Dedifferentiated amniotic fluid mesenchymal stem cell (primary cell): ENCODE results near the gene CHCHD3.

Source experiments
- DNase-seq: peaks from one replicate; pipeline ENCODE4 v3.0.0-alpha.2; 2016; ENCODE audit errors: extremely low spot score

CHCHD3 gene

DNA sequence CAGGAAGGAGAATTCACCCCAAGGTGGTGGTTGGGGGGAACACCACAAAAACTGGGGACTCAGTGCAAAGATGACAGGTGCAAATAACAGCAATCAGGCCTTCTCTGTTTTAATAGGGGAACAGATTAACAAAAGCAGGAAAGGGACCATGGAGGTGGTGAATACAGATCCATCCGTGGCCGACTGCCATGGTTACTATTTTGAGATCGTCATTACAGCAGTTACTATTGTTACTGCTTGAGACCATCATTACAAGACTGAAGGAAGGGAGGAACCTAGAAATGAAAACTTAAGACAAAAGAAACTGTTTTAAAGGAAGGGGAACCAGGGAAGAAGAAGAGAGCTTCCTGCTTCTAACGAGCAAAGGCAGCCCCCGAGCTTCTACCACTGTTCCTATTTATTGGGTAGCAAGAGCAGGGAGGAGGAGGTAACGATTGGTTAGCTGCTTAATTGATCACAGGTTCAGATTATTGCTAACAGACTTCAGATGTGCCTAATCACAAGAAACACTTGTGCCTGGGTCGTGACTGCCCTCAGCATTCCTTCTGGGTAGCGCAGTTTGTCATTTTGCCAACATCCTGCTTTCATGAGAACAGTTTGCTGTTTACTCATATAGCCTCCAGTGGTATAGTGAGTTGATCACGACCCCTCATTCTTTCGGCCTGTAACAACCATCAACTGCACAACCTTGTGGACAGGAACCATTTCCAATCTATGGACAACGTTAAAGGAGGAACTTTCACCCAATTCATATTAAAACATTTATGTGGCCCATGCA lies 216.3 kb downstream of the CHCHD3 start:
- peak; percentile 79 for DNase-seq

DNA sequence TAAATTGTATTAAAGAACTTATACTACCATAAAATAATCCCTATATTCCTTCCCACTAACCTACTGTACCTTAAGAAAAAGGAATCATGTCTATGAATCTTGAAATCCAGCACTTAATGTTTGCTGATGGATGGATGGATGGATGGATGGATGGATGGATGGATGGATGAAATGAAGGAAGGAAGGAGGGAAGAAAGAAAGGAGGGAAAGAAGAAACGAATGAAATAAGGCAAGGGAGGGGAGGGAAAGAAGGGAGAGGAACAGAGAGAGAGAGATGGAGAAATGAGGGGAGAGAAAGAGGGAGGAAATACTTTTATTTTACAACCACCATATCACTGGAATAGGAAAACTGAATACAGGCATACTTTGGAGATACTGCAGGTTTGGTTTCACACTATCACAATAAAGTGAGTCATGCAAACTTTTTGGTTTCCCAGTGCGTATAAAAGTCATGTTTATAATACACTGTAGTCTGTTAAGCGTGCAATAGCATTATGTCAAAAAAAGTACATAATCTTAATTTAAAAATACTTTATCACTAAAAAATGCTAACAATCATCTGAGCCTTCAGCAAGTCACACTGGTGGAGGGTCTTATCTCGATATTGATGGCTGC lies 219.8 kb downstream of the CHCHD3 start:
- DNase-seq = no peak

DNA sequence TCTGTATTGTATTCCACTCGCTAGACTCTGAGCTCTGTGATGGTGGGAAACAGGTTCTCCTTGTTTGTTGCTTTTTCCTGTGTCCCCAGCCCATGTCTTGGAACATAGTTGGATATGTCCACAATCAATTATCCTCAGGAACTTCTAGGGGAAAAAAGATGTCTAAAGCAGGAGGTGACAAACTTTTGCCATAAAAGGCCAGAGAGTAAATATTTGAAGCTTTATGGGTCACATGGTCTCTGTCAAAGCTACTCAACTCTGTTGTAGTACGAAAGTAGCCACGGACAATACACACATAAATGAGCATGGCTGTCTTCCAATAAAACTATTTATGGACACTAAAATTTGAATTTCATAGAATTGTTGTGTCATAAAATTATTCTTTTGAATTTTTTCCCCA lies 220.5 kb downstream of the CHCHD3 start:
- no peak for DNase-seq

DNA sequence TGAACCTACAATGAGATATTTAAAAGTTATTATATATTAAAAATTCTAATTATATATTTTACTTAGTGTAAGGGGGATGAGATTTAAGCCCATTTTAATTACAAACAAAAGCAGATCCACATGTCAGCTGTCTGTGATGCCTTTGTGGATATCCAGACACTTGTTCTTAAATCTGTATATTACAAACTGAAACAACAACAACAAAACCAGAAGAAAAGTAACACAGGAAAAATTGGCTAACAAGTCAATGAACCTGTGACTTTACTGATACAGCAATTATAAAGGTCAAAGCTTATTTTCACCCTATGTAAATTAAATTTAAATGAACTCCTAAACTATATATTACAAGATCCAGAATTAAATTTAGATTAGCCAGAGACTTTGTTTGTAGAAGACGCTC lies 222.7 kb downstream of the CHCHD3 start:
- no peak for DNase-seq

DNA sequence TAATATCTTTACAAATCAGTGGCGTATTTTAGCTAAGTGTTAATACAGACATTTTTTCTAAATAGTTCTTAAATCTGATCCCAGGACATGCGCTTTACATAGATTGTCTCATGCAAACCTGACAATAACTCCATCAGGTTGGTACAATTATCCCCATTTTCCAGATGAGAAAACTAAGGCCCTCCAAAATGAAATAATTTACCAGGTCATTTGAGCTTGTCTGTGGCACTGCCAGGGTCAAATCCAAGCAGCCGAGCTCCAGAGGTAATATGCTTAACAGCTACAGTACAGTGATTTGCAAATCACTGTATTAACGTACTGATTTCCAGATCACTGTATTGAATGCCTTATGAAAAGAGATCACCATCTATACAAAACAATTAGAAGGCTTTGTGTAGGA lies 223.1 kb downstream of the CHCHD3 start:
- no peak for DNase-seq

DNA sequence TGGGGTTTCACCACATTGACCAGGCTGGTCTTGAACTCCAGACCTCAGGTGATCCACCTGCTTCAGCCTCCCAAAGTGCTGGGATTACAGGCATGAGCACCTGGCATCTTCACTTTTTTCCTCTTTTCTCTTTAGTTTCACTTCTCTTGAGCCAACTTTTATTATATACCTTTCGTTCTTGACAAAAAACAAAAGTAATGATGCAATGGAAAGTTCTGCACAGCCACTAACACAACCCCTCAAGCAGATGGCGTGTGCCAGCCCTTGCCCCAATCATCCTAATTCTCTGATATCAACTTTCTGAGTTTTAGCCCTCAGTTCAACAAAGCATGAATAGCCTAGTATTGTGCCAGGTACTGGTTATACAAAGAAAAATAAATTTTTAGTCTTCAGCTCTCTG lies 223.6 kb downstream of the CHCHD3 start:
- no peak for DNase-seq

DNA sequence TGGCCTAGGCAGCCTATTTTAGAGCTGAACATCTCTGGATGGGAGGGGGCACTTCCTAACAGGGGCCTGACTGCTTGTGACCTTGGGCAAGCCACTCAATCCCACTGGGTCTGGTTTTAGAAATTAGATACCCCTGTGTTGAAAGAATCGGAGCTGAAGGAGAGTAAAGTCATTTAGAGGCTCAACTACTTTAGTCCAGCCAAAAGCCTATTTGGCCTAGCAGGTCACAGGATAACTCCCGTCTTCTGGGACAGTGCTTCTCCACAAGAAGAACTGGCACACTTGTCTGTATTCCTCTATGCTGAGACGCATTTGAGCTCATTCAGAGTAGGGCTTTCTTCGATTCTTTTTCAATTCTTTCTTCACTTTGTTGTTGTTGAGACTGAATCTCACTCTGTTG lies 224.2 kb downstream of the CHCHD3 start:
- DNase-seq = no peak

DNA sequence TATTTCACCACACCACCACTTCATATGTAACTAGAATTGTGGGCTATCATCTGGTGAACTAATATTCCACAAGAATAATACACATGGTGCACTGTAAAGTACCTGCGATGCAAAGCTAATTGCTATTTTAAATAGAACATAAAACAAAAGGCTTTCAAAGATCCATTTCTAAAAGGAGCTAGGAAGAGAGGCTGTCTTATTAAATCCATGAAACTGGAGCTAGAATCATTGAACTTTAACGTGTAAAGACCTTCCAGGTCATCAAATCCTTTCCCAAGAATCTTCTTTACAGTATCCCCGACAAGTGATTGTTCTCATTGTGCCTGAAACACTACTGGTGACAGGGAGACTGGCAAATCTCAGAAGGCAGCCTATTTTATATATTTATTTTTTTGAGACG lies 224.9 kb downstream of the CHCHD3 start:
- no peak for DNase-seq

DNA sequence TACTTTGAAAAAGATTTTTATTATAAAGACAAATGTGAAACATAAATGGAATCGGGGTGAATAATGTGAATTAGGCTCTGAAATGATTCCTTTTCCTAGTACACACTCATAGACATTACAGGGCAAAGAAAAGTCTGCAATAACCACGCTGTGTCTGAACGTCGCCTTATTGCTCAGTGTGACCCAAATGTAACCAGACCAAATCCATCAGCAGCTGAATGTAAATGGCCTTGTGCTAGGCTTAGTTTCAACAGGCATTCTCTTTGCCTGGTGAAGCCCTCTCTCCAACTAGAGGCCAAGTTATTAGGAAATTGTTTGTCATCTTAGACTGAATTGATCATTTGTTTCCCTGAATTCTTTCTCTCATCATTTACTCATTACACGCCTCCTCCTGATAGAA lies 225.5 kb downstream of the CHCHD3 start:
- DNase-seq = no peak

DNA sequence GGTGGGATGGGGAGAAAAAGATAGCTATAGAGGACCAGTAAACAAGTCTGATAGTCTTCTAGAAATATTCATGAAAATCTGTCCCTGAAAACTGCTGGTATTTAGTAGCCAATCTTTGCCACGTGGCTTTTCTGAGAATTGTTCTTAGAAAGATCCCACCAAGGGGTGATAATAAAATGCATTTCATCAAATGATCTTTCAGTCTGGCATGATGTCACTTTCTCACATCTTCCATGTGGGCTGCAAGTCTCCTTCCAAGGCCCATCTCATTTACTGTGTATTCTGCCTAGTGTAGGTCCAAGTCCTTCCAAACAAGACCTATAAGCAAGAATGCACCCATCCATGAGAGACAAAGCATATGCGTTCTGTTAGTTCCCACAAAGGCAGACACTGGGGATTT lies 226.0 kb downstream of the CHCHD3 start:
- DNase-seq = no peak

DNA sequence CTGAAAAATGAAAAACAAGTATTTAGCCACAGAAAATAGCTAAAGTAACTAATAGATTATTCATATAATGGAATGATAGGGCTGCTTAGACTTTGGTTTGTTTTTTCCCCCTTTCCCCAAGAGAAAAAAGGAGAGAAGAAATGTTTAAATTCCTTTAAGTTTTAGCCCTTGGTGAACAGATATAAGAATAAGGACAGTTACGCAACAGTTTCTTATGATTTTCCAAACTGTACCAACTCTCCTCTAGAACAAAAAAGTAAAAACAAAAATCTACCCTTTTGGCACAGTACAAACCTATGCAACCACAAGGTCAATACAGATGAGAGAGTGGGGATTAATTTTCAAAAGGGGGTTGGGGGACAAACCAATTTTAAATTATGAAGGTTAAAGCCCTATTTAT lies 227.7 kb downstream of the CHCHD3 start:
- DNase-seq = no peak

DNA sequence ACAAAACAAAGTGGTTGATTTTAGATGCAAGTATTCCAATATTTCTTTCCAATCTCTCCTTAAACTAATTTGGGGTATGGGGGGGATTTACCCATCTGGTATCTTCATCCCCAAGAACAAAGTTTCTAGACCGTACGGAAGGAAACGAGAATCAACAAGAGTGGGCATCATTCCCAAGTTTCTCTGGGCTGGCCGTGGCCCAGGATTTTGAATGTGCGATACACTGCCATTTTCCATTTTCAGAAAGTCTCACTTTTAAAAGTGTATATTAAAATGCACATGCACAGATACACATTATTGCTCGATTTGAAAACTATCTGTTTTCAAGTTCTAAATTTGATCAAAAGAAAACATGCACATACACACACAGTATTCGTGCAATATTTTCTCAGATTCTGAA lies 234.5 kb downstream of the CHCHD3 start:
- no peak for DNase-seq

DNA sequence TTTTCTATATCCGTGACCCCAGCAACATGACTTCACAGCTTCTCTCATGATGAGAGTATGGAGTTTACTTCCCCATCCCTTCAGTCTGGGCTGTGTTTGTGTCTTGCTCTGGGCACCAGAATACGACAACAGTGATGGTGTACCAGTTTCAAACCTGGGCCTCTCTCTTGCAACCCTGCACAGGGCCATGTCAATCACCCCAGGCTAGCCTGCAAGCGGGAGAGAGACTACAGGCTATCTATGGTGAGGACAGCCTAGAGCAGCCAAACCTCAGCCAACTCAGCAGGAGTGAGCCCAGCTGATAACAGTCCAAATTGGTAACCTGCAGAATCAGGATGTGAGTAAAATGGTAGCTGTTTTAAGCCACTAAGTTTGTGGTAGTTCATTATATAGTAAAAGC lies 235.8 kb downstream of the CHCHD3 start:
- no peak for DNase-seq

DNA sequence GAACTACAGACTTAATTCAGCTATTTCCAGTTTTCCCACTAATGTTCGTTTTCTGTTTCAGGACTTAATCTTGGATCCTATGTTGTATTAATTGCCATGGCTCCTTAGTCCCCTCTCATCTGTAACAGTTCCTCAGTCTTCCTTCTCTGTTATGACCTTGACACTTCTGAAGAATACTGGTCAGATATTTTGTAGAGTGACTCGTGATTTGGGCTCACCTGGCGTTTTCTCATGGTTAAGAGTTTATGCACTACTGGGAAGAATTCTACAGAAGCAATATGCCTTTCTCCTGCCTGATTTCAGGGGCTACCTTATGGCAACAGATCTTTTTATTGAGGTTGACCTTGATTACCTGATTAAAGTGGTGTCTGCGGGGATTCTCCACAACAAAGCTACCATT lies 239.4 kb downstream of the CHCHD3 start:
- no peak for DNase-seq

DNA sequence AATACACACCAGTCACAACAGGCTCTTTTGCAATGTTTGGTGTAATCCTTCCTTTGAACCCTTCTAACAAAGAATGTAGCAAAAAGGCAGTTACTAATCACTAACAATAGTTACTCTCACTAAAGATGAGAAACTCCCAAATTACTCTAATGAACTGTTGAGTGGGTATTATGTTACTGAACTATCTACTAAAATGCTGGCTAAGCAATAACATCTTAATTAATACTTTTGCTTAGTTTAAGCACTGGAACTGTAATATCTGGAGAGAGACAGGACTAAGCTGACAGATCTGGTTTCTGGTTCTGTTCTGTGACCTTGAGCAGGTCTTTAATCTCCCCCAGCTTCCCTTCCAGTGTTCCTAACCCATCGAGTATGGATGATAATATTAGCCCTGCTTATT lies 241.7 kb downstream of the CHCHD3 start:
- DNase-seq = no peak

DNA sequence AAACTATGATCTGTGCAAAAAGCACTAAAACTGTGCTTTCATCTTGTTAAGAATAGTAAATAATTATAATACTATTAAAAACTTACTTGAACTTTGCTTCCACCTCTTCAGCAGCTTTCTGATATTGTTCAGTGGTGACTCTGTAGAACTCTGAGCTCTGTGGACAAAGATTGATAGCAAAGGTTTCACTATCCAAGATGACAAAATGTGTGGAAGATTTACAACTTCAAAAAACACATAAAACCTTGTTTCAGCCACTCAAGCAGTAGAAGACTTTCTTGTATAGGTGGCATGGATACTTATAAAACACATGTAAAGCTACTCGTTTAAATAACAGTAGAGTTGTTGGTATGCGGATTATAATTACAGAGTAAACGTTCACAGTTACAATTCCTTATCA lies 243.6 kb downstream of the CHCHD3 start:
- DNase-seq = no peak

DNA sequence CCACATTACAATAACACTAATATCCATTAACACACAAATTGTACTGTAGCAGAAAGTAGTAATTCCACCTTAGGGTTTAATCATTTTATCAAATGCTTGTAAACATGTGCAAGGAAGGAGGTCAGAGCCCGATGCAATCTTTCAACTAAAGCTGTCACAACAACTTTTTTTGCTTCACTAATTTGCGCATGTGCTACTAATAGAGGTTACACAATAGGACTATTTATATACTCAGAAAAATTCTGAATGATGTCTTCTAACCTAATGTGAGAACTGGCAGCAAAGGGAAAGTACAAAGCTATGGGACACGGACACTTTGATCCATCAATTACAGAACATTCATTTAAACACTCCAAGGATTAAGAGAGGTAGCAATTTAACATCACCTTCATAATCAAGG lies 244.4 kb downstream of the CHCHD3 start:
- DNase-seq = no peak

DNA sequence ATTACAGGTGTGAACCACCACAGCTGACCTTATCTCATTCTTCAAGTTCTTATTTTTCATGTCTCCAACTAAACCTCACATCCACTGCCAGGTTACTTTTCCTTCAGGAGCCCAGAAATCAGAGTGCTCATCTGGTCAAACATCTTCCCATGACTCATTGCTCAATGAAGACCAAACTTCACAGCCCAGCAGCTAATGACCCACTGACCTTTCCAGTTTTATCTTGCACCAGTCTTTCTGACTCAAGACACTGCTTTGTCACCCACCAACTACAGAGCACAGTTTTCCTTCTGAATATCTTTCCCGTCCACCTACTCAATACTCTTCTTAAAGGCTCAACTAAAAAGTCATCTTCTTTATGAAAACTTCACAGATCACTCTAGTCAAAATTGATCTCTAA lies 245.1 kb downstream of the CHCHD3 start:
- no peak for DNase-seq

DNA sequence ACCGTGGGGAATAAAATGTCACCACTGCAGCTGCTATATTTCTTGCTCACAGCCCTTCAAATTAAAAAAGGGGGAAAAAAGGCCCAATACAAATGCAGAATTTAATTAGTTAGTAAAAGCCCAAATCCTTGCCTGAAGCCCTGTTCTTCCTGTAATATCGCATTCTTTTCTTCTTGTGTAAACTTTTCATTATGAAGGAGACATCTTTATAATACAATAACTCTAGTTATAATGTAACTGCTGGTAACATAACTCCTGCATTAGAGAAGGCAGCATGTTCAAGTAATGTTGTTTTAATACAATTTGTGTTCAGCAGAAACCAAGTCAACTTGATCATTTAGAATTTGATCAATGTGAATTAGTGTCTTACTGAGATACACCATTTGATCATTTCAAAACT lies 250.9 kb downstream of the CHCHD3 start:
- no peak for DNase-seq

DNA sequence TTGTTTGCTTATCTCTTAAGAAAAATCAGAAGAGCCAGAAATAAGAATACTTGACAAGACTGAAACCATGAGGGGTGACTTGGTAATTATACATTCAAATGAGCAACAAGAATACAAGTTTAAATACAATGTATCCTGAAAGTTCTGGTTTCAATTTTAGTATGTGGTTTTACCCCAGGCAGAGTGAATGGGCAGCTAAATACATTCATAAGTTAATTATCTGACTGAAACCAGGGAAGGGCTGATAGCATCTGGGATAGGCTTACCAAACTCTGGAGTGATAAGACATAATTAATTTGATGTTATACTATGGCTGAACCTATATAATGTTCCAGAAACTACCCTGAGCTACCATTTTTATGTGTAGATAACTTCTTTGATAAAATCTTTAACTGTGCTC lies 253.4 kb downstream of the CHCHD3 start:
- DNase-seq = no peak

DNA sequence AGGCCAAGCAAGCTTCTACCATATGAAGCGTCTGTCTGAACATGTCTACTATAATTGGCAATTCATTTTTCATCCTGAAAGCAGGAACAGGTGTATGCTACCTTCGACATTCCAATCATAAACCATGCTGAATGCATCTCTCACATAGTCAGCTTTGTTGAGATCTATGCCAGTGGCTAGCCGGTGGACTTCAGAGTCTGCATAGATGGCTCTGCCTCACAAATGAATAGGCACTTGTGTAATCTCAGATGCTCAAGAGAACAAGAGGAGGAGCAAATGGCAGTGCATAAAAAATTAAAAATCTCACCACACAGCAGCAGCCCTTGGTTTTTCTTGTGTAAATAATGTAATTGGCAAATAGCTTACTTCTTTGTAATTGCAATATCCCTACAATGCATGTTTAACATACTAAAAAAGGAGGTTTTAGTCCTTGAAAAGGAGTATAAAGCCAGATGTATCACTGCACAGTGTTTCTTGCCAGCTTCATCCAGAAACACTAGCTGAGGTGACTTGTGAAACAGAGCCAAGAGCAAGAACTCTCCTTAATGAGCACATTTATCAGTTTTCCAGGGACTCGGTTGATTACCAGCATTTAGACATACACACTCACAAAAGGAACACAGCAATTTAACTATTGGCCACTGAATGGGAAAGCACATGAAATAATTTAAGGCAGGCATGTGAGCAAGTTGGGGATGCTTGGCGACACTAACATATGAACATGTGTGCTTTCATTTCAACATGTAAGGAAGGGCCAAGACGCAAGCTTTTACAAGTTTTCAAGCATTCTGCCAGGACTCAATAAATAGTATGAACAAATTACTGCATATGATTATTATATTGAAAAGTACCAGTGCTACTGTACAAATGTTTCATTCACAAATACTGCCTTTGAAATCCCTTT lies 255.7 kb downstream of the CHCHD3 start:
- no peak for DNase-seq

DNA sequence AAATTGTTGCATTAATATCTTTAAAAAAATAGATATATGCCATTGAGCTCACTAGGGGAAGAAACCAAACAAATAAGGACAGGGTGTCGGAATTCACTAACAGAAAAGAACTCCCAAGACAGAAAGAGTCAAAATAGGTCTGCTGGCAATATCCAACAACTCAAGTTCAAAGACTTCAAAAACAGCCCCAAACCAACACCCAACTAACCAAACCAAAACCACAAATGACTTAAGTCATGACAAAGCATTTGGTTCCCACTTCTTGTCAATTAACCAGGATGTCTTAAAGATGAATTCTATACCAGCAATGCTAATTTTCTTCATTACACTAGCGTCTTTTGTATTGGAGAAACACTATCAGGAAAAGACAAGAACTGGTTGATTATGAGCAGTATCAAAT lies 256.7 kb downstream of the CHCHD3 start:
- DNase-seq = no peak

DNA sequence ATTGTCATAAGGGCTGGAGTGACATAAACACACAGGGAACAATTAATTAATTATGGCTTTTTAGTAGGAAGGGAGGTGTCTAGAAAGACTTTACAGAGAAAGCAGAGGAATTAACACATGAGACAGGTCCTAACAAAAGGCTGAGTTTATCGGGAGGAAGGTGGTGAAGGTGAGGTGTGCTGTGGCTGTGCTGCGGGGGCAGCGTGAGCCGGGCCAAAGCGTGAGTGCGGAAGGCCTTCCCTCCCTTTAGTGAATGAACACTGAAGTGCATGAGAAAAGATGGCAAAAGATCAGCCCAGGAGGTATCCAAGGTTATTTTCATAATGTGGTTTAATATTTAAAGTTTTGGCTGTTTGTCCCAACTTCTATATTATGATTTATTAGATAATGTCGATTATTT lies 262.2 kb downstream of the CHCHD3 start:
- no peak for DNase-seq
